SH-SY5Y (cell line): Measurements from ENCODE around the gene FCHSD2.

ENCODE experiments used
- GATA2 ChIP-seq: IDR thresholded peaks from 2 replicates; pipeline ENCODE4 v1.6.1; 2011; ENCODE audit warnings: mild to moderate bottlenecking, low read depth, low read length
- GATA3 ChIP-seq: IDR thresholded peaks from 2 replicates; pipeline ENCODE4 v1.6.1; 2011; ENCODE audit warnings: low read depth, mild to moderate bottlenecking, low read length, moderate library complexity

- TF ChIP-seq GATA2 = no peak
- TF ChIP-seq GATA3 = no peak
Observed at GRCh38 chr11:72834905-72835304, 307.2 kb downstream of the FCHSD2 start.
